SU-DHL-6 (cell line): ENCODE data around the gene FGFRL1.

Source experiments
- CTCF ChIP-seq: fragments of 200-600 bp; sonication (generic); IDR thresholded peaks from one replicate; pipeline ENCODE4 v1.5.1; 2017; ENCODE audit warnings: antibody characterized with exemption, mild to moderate bottlenecking, low read length, moderate library complexity; ENCODE audit not compliant: insufficient read depth, poor library complexity, severe bottlenecking
- EZH2phosphoT487 ChIP-seq: fragments of 200-600 bp; sonication (generic), shearing (Covaris generic); conservative IDR thresholded peaks from 2 replicates; pipeline ENCODE4 v1.6.1; 2018; ENCODE audit warnings: mild to moderate bottlenecking, antibody characterized with exemption, low read length, moderate library complexity, mixed read lengths

GRCh38 chr4:996030-996996, 15.1 kb upstream of the FGFRL1 start:
- TF ChIP-seq CTCF (no peak), EZH2phosphoT487 (no peak)
